ENCODE measurements around the gene KPNB1.

GRCh38 chr17:47649153-47649971 is at the start of gene KPNB1:
- TF ChIP-seq, protein P1, sequence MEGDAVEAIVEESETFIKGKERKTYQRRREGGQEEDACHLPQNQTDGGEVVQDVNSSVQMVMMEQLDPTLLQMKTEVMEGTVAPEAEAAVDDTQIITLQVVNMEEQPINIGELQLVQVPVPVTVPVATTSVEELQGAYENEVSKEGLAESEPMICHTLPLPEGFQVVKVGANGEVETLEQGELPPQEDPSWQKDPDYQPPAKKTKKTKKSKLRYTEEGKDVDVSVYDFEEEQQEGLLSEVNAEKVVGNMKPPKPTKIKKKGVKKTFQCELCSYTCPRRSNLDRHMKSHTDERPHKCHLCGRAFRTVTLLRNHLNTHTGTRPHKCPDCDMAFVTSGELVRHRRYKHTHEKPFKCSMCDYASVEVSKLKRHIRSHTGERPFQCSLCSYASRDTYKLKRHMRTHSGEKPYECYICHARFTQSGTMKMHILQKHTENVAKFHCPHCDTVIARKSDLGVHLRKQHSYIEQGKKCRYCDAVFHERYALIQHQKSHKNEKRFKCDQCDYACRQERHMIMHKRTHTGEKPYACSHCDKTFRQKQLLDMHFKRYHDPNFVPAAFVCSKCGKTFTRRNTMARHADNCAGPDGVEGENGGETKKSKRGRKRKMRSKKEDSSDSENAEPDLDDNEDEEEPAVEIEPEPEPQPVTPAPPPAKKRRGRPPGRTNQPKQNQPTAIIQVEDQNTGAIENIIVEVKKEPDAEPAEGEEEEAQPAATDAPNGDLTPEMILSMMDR (IDR thresholded peaks at IDR 0.05), result peak in 1 of 3 experiments; percentile 28
- TF ChIP-seq EP300 (IDR thresholded peaks at IDR 0.05) (no peak), POLR2A (IDR thresholded peaks at IDR 0.05; ENCODE audit: low read depth) (peak; percentile 62), POLR2AphosphoS5 (IDR thresholded peaks at IDR 0.05) (peak; percentile 86 to 91)
